Measurements from ENCODE around the gene PDK3.
A peak's percentile ranks its signal among the peaks of the same experiment; 100 is the strongest.

The PDK3 gene

GRCh38 chrX:24463077-24463476, 2.0 kb upstream of the PDK3 start:
- no peaks in the 10 kb centered on the region for H3K9me3 ChIP-seq (ENCODE audit: insufficient read depth, low read length, severe bottlenecking)
- peaks cover 32% of the 10 kb centered on the region for H3K4me1 ChIP-seq (ENCODE audit: insufficient read depth, low read length)
- no peak overlapping the region for H3K9ac ChIP-seq (ENCODE audit: low read depth, low read length)
- peaks cover 29% of the 10 kb centered on the region for H3K79me2 ChIP-seq (ENCODE audit: insufficient read depth, low read length)
- no peak overlapping the region for H3K4me2 ChIP-seq (ENCODE audit: insufficient read depth, low read length)
- ATAC-seq (ENCODE audit: insufficient read depth, low read depth) (no peak), DNase-seq (no peak)
- H3K27ac ChIP-seq (ENCODE audit: low read length) = no peak overlapping the region
- H3K36me3 ChIP-seq (ENCODE audit: insufficient read depth, low read length) = no peaks in the 10 kb centered on the region; the same call in 1 of the 2 replicates
- H2AFZ ChIP-seq (ENCODE audit: low read depth, low read length) = no peak overlapping the region
- H4K20me1 ChIP-seq (ENCODE audit: insufficient read depth, low read length) = no peaks in the 10 kb centered on the region
- no peak overlapping the region for H3K4me3 ChIP-seq (ENCODE audit: low read depth in 1 of 2, low read length in 2 of 2)
- no peaks in the 10 kb centered on the region for H3K27me3 ChIP-seq (ENCODE audit: insufficient read depth, low read length, poor library complexity)
- TF ChIP-seq CTCF (IDR thresholded peaks at IDR 0.05; ENCODE audit: borderline replicate concordance, extremely low read depth, low read length, poor library complexity, severe bottlenecking) (no peak), EZH2 (IDR thresholded peaks at IDR 0.05; ENCODE audit: borderline replicate concordance, low read depth, low read length, severe bottlenecking) (no peak)

- Histone ChIP-seq H3K27me3 (ENCODE audit: insufficient read depth, low read length, poor library complexity) (no peaks in the 10 kb centered on the region), H3K4me1 (ENCODE audit: insufficient read depth, low read length) (peaks cover 40% of the 10 kb centered on the region), H4K20me1 (ENCODE audit: insufficient read depth, low read length) (no peaks in the 10 kb centered on the region), H3K4me2 (ENCODE audit: insufficient read depth, low read length) (peak overlapping the region; percentile 88), H3K9me3 (ENCODE audit: insufficient read depth, low read length, severe bottlenecking) (no peaks in the 10 kb centered on the region), H3K4me3 (ENCODE audit: low read depth in 1 of 2, low read length in 2 of 2) (peak overlapping the region; percentile 50 to 80; a peak in 3 of 4 replicates), H3K27ac (ENCODE audit: low read length) (peak overlapping the region; percentile 82), H3K9ac (ENCODE audit: low read depth, low read length) (peak overlapping the region; percentile 82), H3K79me2 (ENCODE audit: insufficient read depth, low read length) (peaks cover 41% of the 10 kb centered on the region), H3K36me3 (ENCODE audit: insufficient read depth, low read length) (no peaks in the 10 kb centered on the region; the same call in 1 of the 2 replicates), H2AFZ (ENCODE audit: low read depth, low read length) (peak overlapping the region; percentile 87)
- DNase-seq (no peak), ATAC-seq (ENCODE audit: insufficient read depth, low read depth) (no peak)
- no peak for TF ChIP-seq CTCF (IDR thresholded peaks at IDR 0.05; ENCODE audit: borderline replicate concordance, extremely low read depth, low read length, poor library complexity, severe bottlenecking)
- no peak for TF ChIP-seq EZH2 (IDR thresholded peaks at IDR 0.05; ENCODE audit: borderline replicate concordance, low read depth, low read length, severe bottlenecking)
Observed at GRCh38 chrX:24464498-24464835, 619 bp upstream of the PDK3 start.

GRCh38 chrX:24465532-24465865, 413 bp downstream of the PDK3 start:
- no peaks in the 10 kb centered on the region for H3K27me3 ChIP-seq (ENCODE audit: insufficient read depth, low read length, poor library complexity)
- no peaks in the 10 kb centered on the region for H3K9me3 ChIP-seq (ENCODE audit: insufficient read depth, low read length, severe bottlenecking)
- no peak for TF ChIP-seq EZH2 (IDR thresholded peaks at IDR 0.05; ENCODE audit: borderline replicate concordance, low read depth, low read length, severe bottlenecking)
- TF ChIP-seq CTCF (IDR thresholded peaks at IDR 0.05; ENCODE audit: borderline replicate concordance, extremely low read depth, low read length, poor library complexity, severe bottlenecking) = no peak
- H3K79me2 ChIP-seq (ENCODE audit: insufficient read depth, low read length) = peaks cover 48% of the 10 kb centered on the region
- H2AFZ ChIP-seq (ENCODE audit: low read depth, low read length) = peak overlapping the region; percentile 78
- peak overlapping the region; percentile 88 for H3K4me2 ChIP-seq (ENCODE audit: insufficient read depth, low read length)
- DNase-seq (no peak), ATAC-seq (ENCODE audit: insufficient read depth, low read depth) (peak; percentile 19; the same call in 2 of the 3 replicates)
- H3K36me3 ChIP-seq (ENCODE audit: insufficient read depth, low read length) = no peaks in the 10 kb centered on the region; the same call in 1 of the 2 replicates
- H3K4me3 ChIP-seq (ENCODE audit: low read depth in 1 of 2, low read length in 2 of 2) = peak overlapping the region; percentile 72 to 80
- H3K4me1 ChIP-seq (ENCODE audit: insufficient read depth, low read length) = peaks cover 40% of the 10 kb centered on the region
- H4K20me1 ChIP-seq (ENCODE audit: insufficient read depth, low read length) = no peaks in the 10 kb centered on the region
- peak overlapping the region; percentile 83 for H3K27ac ChIP-seq (ENCODE audit: low read length)
- peak overlapping the region; percentile 82 for H3K9ac ChIP-seq (ENCODE audit: low read depth, low read length)

DNA sequence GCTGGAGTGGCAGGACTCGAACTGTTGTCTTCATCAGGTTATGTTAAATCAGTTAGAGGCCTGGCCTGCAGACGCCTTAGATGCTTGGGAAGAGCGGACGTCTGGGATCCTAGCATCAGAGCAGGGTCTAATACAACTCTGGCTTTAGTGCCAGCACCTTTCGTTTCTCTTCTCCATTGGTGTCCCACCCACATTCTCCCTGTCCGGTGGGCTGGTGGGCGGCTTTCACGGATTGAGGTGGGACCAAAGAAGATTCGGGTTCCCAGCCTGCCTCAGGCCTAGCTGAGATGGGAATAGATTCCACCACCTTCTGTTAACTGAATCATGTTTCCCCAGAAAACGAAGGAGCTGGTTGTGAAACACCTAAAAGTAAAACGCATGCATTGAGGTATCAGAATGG, 939 bp downstream of the PDK3 start:
- no peaks in the 10 kb centered on the region for H3K27me3 ChIP-seq (ENCODE audit: insufficient read depth, low read length, poor library complexity)
- peaks cover 52% of the 10 kb centered on the region for H3K79me2 ChIP-seq (ENCODE audit: insufficient read depth, low read length)
- H3K27ac ChIP-seq (ENCODE audit: low read length) = peak overlapping the region; percentile 83
- peak overlapping the region; percentile 72 to 80; a peak in 3 of 4 replicates for H3K4me3 ChIP-seq (ENCODE audit: low read depth in 1 of 2, low read length in 2 of 2)
- peak; percentile 5 for DNase-seq
- ATAC-seq (ENCODE audit: insufficient read depth, low read depth) = no peak
- TF ChIP-seq EZH2 (IDR thresholded peaks at IDR 0.05; ENCODE audit: borderline replicate concordance, low read depth, low read length, severe bottlenecking) = no peak
- TF ChIP-seq CTCF (IDR thresholded peaks at IDR 0.05; ENCODE audit: borderline replicate concordance, extremely low read depth, low read length, poor library complexity, severe bottlenecking) = no peak
- H2AFZ ChIP-seq (ENCODE audit: low read depth, low read length) = no peak overlapping the region
- H3K4me2 ChIP-seq (ENCODE audit: insufficient read depth, low read length) = peak overlapping the region; percentile 88
- no peaks in the 10 kb centered on the region; the same call in 1 of the 2 replicates for H3K36me3 ChIP-seq (ENCODE audit: insufficient read depth, low read length)
- peaks cover 40% of the 10 kb centered on the region for H3K4me1 ChIP-seq (ENCODE audit: insufficient read depth, low read length)
- peak overlapping the region; percentile 82 for H3K9ac ChIP-seq (ENCODE audit: low read depth, low read length)
- H4K20me1 ChIP-seq (ENCODE audit: insufficient read depth, low read length) = no peaks in the 10 kb centered on the region
- H3K9me3 ChIP-seq (ENCODE audit: insufficient read depth, low read length, severe bottlenecking) = no peaks in the 10 kb centered on the region
